ENCODE data around the gene SBF2. TPM values are rescaled to one million over a fixed set of nuclear protein-coding genes. Genes with fewer than 3 reads are reported as not detected.
"Not testable (repeated sequence)": the region's sequence is repeated elsewhere in the genome, so short reads cannot be mapped to it uniquely, and the experiment has no call there.

The SBF2 gene
- total RNA-seq, 1 donor from 2014 or later, result 12.0 TPM

DNA sequence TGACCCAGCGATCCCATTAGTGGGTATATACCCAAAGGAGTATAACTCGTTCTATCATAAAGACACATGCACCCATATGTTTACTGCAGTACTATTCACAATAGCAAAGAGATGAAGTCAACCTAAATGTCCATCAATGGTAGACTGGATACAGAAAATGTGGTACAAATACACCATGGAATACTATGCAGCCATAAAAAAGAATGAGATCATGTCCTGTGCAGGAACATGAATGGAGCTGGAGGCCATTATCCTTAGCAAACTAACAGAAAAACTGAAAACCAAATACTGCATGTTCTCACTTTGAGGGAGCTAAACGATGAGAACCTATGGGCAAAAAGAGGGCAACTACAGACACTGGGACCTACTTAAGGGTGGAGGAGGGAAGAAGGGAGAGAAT is 146.8 kb downstream of the SBF2 start:
- ChIA-PET CTCF (no interaction called here), POLR2A (no interaction called here)
- ATAC-seq (ENCODE audit: low read depth) (no peak), DNase-seq (no peak)
- intact Hi-C loops (cut with micrococcal nuclease), result no loop called here
- TF ChIP-seq CTCF (IDR thresholded peaks at IDR 0.05), result no peak
- Mint-ChIP-seq H3K27ac (no peak overlapping the region), H3K4me3 (no peak overlapping the region), H3K9me3 (peaks cover 5% of the 10 kb centered on the region), H3K4me1 (no peaks in the 10 kb centered on the region), H3K36me3 (ENCODE audit: low read depth) (no peaks in the 10 kb centered on the region), H3K27me3 (no peaks in the 10 kb centered on the region)

DNA sequence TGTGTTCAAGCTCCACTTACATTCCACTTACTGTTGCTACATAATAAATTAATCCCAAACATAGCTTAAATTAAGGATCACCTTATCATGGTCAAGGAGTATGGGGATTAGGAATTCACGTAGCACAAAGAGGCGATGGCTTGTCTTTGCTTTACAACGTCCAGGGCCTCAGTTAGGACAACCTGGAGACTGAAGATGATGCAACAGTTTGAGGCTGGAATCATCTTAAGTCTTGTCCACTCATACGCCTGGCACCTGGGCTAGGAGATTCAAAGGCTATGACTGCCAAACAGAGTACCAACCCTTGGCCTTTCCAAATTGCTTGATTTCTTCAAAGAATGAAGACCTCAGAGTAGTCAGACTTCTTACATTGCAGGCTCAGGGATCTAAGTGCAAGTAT is 149.1 kb downstream of the SBF2 start:
- ATAC-seq (ENCODE audit: low read depth), result no peak
- POLR2A ChIA-PET, result no interaction called here
- no peaks in the 10 kb centered on the region for H3K4me1 Mint-ChIP-seq

DNA sequence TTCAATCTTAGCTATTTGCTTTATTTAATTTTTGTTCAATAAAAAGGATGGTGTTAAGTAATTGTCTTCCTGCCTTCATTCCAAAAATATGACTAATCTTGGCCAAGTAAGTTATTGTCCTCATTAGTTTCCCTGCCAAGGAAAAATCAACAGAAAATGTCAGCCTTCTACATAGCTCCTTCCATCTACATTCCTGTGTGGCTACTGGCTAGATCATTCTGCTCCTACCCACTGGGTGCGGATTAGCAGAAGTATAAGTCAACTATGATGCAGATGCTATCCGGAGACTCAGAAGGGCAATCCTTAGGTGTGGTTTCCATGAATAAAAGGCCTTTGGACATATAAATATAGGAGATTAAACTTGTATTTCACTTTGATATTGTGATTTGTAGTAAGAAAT is 154.4 kb downstream of the SBF2 start:
- ChIA-PET CTCF (no interaction called here), POLR2A (no interaction called here)
- Mint-ChIP-seq H3K9me3 (peaks cover 9% of the 10 kb centered on the region), H3K36me3 (ENCODE audit: low read depth) (peaks cover 6% of the 10 kb centered on the region), H3K4me1 (no peaks in the 10 kb centered on the region), H3K4me3 (no peak overlapping the region), H3K27me3 (no peaks in the 10 kb centered on the region), H3K27ac (no peak overlapping the region)
- no peak for DNase-seq
- ATAC-seq (ENCODE audit: low read depth), result no peak
- TF ChIP-seq CTCF (IDR thresholded peaks at IDR 0.05), result no peak
- intact Hi-C loops (cut with micrococcal nuclease), result loop anchor here (1.0 kb wide), 1 partner anchor 13 kb away; no protein-coding TSS in a partner anchor

More for the DNA sequence above, 149.1 kb downstream of the SBF2 start:
- H3K36me3 Mint-ChIP-seq (ENCODE audit: low read depth), result no peaks in the 10 kb centered on the region
- no peak overlapping the region for H3K27ac Mint-ChIP-seq
- DNase-seq, result no peak
- intact Hi-C loops (cut with micrococcal nuclease), result no loop called here
- H3K4me3 Mint-ChIP-seq, result no peak overlapping the region
- no peaks in the 10 kb centered on the region for H3K27me3 Mint-ChIP-seq
- peaks cover 5% of the 10 kb centered on the region for H3K9me3 Mint-ChIP-seq
- CTCF ChIA-PET, result no interaction called here
- TF ChIP-seq CTCF (IDR thresholded peaks at IDR 0.05), result no peak

GRCh38 chr11:10139143-10139542 is 154.9 kb downstream of the SBF2 start:
- ChIA-PET CTCF (no interaction called here), POLR2A (no interaction called here)
- no peak for TF ChIP-seq CTCF (IDR thresholded peaks at IDR 0.05)
- H3K9me3 Mint-ChIP-seq, result peaks cover 9% of the 10 kb centered on the region
- no peaks in the 10 kb centered on the region for H3K27me3 Mint-ChIP-seq
- no peak for DNase-seq
- peaks cover 6% of the 10 kb centered on the region for H3K36me3 Mint-ChIP-seq (ENCODE audit: low read depth)
- H3K27ac Mint-ChIP-seq, result no peak overlapping the region
- intact Hi-C loops (cut with micrococcal nuclease), result no loop called here
- H3K4me1 Mint-ChIP-seq, result no peaks in the 10 kb centered on the region
- no peak overlapping the region for H3K4me3 Mint-ChIP-seq
- ATAC-seq (ENCODE audit: low read depth), result no peak

- H3K9me3 Mint-ChIP-seq, result peaks cover 9% of the 10 kb centered on the region
- ATAC-seq (ENCODE audit: low read depth) (no peak), DNase-seq (no peak)
- peaks cover 6% of the 10 kb centered on the region for H3K36me3 Mint-ChIP-seq (ENCODE audit: low read depth)
- no peaks in the 10 kb centered on the region for H3K27me3 Mint-ChIP-seq
- no peak overlapping the region for H3K27ac Mint-ChIP-seq
- no peak for TF ChIP-seq CTCF (IDR thresholded peaks at IDR 0.05)
- CTCF ChIA-PET, result no interaction called here
- no peaks in the 10 kb centered on the region for H3K4me1 Mint-ChIP-seq
- intact Hi-C loops (cut with micrococcal nuclease), result no loop called here
- POLR2A ChIA-PET, result no interaction called here
- H3K4me3 Mint-ChIP-seq, result no peak overlapping the region
These were observed 159.0 kb downstream of the SBF2 start for GRCh38 chr11:10134975-10135481.

GRCh38 chr11:10134226-10134625 is 159.8 kb downstream of the SBF2 start:
- DNase-seq; ATAC-seq (ENCODE audit: low read depth); H3K27me3 Mint-ChIP-seq; H3K4me1 Mint-ChIP-seq; intact Hi-C loops (cut with micrococcal nuclease); CTCF ChIA-PET; H3K4me3 Mint-ChIP-seq; H3K36me3 Mint-ChIP-seq (ENCODE audit: low read depth); H3K9me3 Mint-ChIP-seq; POLR2A ChIA-PET; H3K27ac Mint-ChIP-seq: not testable (repeated sequence)

- H3K4me3 Mint-ChIP-seq; ATAC-seq (ENCODE audit: low read depth); H3K27ac Mint-ChIP-seq; CTCF ChIA-PET; POLR2A ChIA-PET; H3K4me1 Mint-ChIP-seq; DNase-seq; H3K27me3 Mint-ChIP-seq; H3K9me3 Mint-ChIP-seq; H3K36me3 Mint-ChIP-seq (ENCODE audit: low read depth); intact Hi-C loops (cut with micrococcal nuclease): not testable (repeated sequence)
These were observed 160.8 kb downstream of the SBF2 start for GRCh38 chr11:10133251-10133650.
